HCT116 (cell line): Measurements from ENCODE around the gene IRX3. TPM values are rescaled to one million over a fixed set of nuclear protein-coding genes. Genes with fewer than 3 reads are reported as not detected.
"Not testable (repeated sequence)": the region's sequence is repeated elsewhere in the genome, so short reads cannot be mapped to it uniquely, and the experiment has no call there.

Experiments used
- ATAC-seq: fragments of 200-7000 bp; cut with Tn5 transposase; 2 replicates; pipeline ENCODE4 v1.9.1; 2020; ENCODE audit warnings: mild to moderate bottlenecking, moderate library complexity
- BruUV-seq: library from RNA; stranded (reverse); fragments of 400-500 nt; replicated peaks from 2 replicates; lab custom pipeline; 2021; lab: Mats Ljungman, UMichigan
- CTCF ChIA-PET: fragments of 300-600 bp; sonication (Branson Sonifier 250); formaldehyde crosslinking; loops from one replicate; lab custom pipeline; 2021; ENCODE audit warnings: antibody characterized with exemption; lab: Charles Lee
- POLR2A ChIA-PET: fragments of 300-600, 350-600 bp; sonication (Branson Sonifier 250); formaldehyde crosslinking; loops from one replicate; lab custom pipeline; 2021; ENCODE audit warnings: antibody characterized with exemption; lab: Charles Lee
- RAD21 ChIA-PET, 2 experiments: fragments of 300-600 bp; sonication (Branson Sonifier 250); formaldehyde crosslinking; loops; one replicate each; lab custom pipeline; 2023; ENCODE audit warnings: low total read pairs in 2 of 2; ENCODE audit not compliant: uncharacterized antibody in 2 of 2, unreplicated experiment in 2 of 2, low non-redundant PET in 1 of 2; lab: Charles Lee
- DNase-seq: peaks from one replicate; pipeline ENCODE4 v3.0.0-alpha.2; 2010; ENCODE audit warnings: low read depth, low spot score
- H2AFZ ChIP-seq: fragments of 200-600 bp; shearing (Covaris generic), sonication (generic); 2 replicates; pipeline ENCODE4 v1.6.1; 2017; ENCODE audit warnings: low read depth, mixed run types, mixed read lengths, antibody characterized with exemption, low read length; ENCODE audit not compliant: poor library complexity, severe bottlenecking
- H3K27ac ChIP-seq: 2 replicates; pipeline ENCODE4 v1.5.1; 2012; ENCODE audit warnings: low read depth, low read length
- H3K27me3 ChIP-seq: fragments of 200-600 bp; sonication (generic); 2 replicates; pipeline ENCODE4 v1.6.1; 2016; ENCODE audit warnings: mixed run types, low read length, mixed read lengths; ENCODE audit not compliant: insufficient read depth
- H3K36me3 ChIP-seq, 2 experiments: fragments of 200-500 bp in 1 of 2; fragments of 200-600 bp in 1 of 2; sonication (Bioruptor generic) in 1 of 2; sonication (generic) in 1 of 2; 2 replicates each; pipeline versions ENCODE4 v1.5.1 to v1.6.1; 2014 to 2016; ENCODE audit warnings: low read length in 2 of 2, inconsistent platforms in 1 of 2, mixed read lengths in 1 of 2, mixed run types in 1 of 2; ENCODE audit not compliant: insufficient read depth in 2 of 2, control insufficient read depth in 1 of 2
- H3K4me1 ChIP-seq, 2 experiments: fragments of 200-600 bp in 1 of 2; sonication (generic) in 1 of 2; 2 replicates each; pipeline versions ENCODE4 v1.5.1 to v1.6.1; 2012 to 2017; ENCODE audit warnings: low read length in 2 of 2, inconsistent platforms in 1 of 2, mild to moderate bottlenecking in 1 of 2, mixed read lengths in 1 of 2, mixed run types in 1 of 2, moderate library complexity in 1 of 2; ENCODE audit not compliant: insufficient read depth in 2 of 2, control insufficient read depth in 1 of 2
- H3K4me2 ChIP-seq: fragments of 200-600 bp; sonication (generic); 2 replicates; pipeline ENCODE4 v1.6.1; 2017; ENCODE audit warnings: mixed run types, low read length, mixed read lengths
- H3K4me3 ChIP-seq, 2 experiments: fragments of 200-600 bp in 1 of 2; sonication (generic) in 1 of 2; replicated peaks in 1 of 2; 2 replicates each; pipeline ENCODE4 v1.5.1; 2011 to 2016; ENCODE audit warnings: low read length in 2 of 2, control low read depth in 1 of 2, low read depth in 1 of 2, mild to moderate bottlenecking in 1 of 2, mixed read lengths in 1 of 2, mixed run types in 1 of 2
- H3K79me2 ChIP-seq: fragments of 200-600 bp; sonication (generic); 2 replicates; pipeline ENCODE4 v1.6.1; 2017; ENCODE audit warnings: mild to moderate bottlenecking, mixed run types, low read length, moderate library complexity, mixed read lengths; ENCODE audit not compliant: insufficient read depth
- H3K9ac ChIP-seq: fragments of 200-600 bp; sonication (generic); 2 replicates; pipeline ENCODE4 v1.6.1; 2016; ENCODE audit warnings: low read length, mixed read lengths
- H3K9me2 ChIP-seq: fragments of 200-600 bp; sonication (generic), shearing (Covaris generic); 2 replicates; pipeline ENCODE4 v1.6.1; 2017; ENCODE audit warnings: mixed run types, mild to moderate bottlenecking, moderate library complexity; ENCODE audit not compliant: insufficient read depth
- H3K9me3 ChIP-seq, 2 experiments: fragments of 200-500 bp in 1 of 2; fragments of 200-600 bp in 1 of 2; sonication (Bioruptor generic) in 1 of 2; sonication (generic) in 1 of 2; 2 replicates each; pipeline ENCODE4 v1.6.1; 2014 to 2017; ENCODE audit warnings: low read length in 2 of 2, mixed read lengths in 2 of 2, inconsistent platforms in 1 of 2, low read depth in 1 of 2, mild to moderate bottlenecking in 1 of 2, mixed run types in 1 of 2, moderate library complexity in 1 of 2; ENCODE audit not compliant: control insufficient read depth in 1 of 2, insufficient read depth in 1 of 2
- H4K20me1 ChIP-seq: fragments of 200-600 bp; sonication (generic), shearing (Covaris generic); 2 replicates; pipeline ENCODE4 v1.6.1; 2017; ENCODE audit warnings: mixed run types, mild to moderate bottlenecking, moderate library complexity; ENCODE audit not compliant: insufficient read depth
- ATF3 ChIP-seq: IDR thresholded peaks from 2 replicates; pipeline ENCODE4 v1.6.1; 2012
- EZH2phosphoT487 ChIP-seq: fragments of 200-600 bp; IDR thresholded peaks from 2 replicates; pipeline ENCODE4 v1.6.1; 2018; ENCODE audit warnings: antibody characterized with exemption, borderline replicate concordance
- FOSL1 ChIP-seq: IDR thresholded peaks from 2 replicates; pipeline ENCODE4 v1.6.1; 2012; ENCODE audit warnings: low read depth
- MAX ChIP-seq: IDR thresholded peaks from 2 replicates; pipeline ENCODE4 v1.6.1; 2012
- POLR2A ChIP-seq: IDR thresholded peaks from 2 replicates; pipeline ENCODE4 v1.7.0; 2011; ENCODE audit warnings: borderline replicate concordance; ENCODE audit not compliant: insufficient read depth, insufficient read length; ENCODE audit errors: extremely low read depth
- RAD21 ChIP-seq: IDR thresholded peaks from 2 replicates; pipeline ENCODE4 v1.6.1; 2012; ENCODE audit warnings: low read depth, mild to moderate bottlenecking
- REST ChIP-seq: IDR thresholded peaks from 2 replicates; pipeline ENCODE4 v1.6.1; 2012; ENCODE audit warnings: low read depth
- SP1 ChIP-seq: IDR thresholded peaks from 2 replicates; pipeline ENCODE4 v1.6.1; 2012; ENCODE audit warnings: low read depth
- SRF ChIP-seq: IDR thresholded peaks from 2 replicates; pipeline ENCODE4 v1.6.1; 2012; ENCODE audit warnings: low read depth
- YY1 ChIP-seq: IDR thresholded peaks from 2 replicates; pipeline ENCODE4 v1.6.1; 2011; ENCODE audit warnings: low read length, low read depth, moderate library complexity, mild to moderate bottlenecking; ENCODE audit not compliant: insufficient replicate concordance; ENCODE audit errors: extremely low read depth
- ZBTB33 ChIP-seq: IDR thresholded peaks from 2 replicates; pipeline ENCODE4 v1.6.1; 2011; ENCODE audit warnings: mild to moderate bottlenecking, low read length, moderate library complexity; ENCODE audit not compliant: insufficient replicate concordance; ENCODE audit errors: extremely low read depth
- ZNF274 ChIP-seq: fragments of 200-500 bp; sonication (Bioruptor generic); IDR thresholded peaks from 2 replicates; pipeline ENCODE4 v1.6.1; 2014; ENCODE audit warnings: mild to moderate bottlenecking, low read depth, low read length, inconsistent platforms
- intact Hi-C: fragments of 100-400 bp; cut with micrococcal nuclease; formaldehyde crosslinking; loops from 2 replicates; pipeline ENCODE4 v1.10.0; 2022
- total RNA-seq: library from RNA; stranded (reverse); gene quantifications from one replicate; pipeline ENCODE4 v1.2.1, GENCODE V29; 2021; ENCODE audit not compliant: unreplicated experiment

The IRX3 gene
- total RNA-seq, 1 experiment from 2014 or later, result 2.0 TPM

- H4K20me1 ChIP-seq, result no peaks in the 10 kb centered on the region
- POLR2A ChIA-PET, result no interaction called here
- no peak overlapping the region for H3K4me3 ChIP-seq
- intact Hi-C loops, result no loop called here
- no peak overlapping the region for H3K4me2 ChIP-seq
- H3K9ac ChIP-seq, result no peak overlapping the region
- H3K4me1 ChIP-seq, result no peaks in the 10 kb centered on the region
- H3K9me2 ChIP-seq, result no peaks in the 10 kb centered on the region
- no TSS peak for BruUV-seq
- ATAC-seq (no peak), DNase-seq (no peak)
- H3K79me2 ChIP-seq, result no peaks in the 10 kb centered on the region
- H3K36me3 ChIP-seq, result no peaks in the 10 kb centered on the region
- TF ChIP-seq FOSL1 (no peak), SRF (no peak), ATF3 (no peak), YY1 (no peak), REST (no peak), POLR2A (no peak), ZNF274 (no peak), EZH2phosphoT487 (no peak), RAD21 (no peak), SP1 (no peak), MAX (no peak), ZBTB33 (no peak)
- H2AFZ ChIP-seq, result no peak overlapping the region
- no peak overlapping the region for H3K27ac ChIP-seq
- no peaks in the 10 kb centered on the region for H3K9me3 ChIP-seq
- CTCF ChIA-PET, result no interaction called here
- RAD21 ChIA-PET, result no interaction called here
- peaks cover 20% of the 10 kb centered on the region for H3K27me3 ChIP-seq
These were observed 37.5 kb downstream of the IRX3 start for GRCh38 chr16:54248863-54249710.

- POLR2A ChIA-PET, H3K4me1 ChIP-seq, H4K20me1 ChIP-seq, BruUV-seq, ATAC-seq, H3K79me2 ChIP-seq, DNase-seq, H3K27ac ChIP-seq, H2AFZ ChIP-seq, H3K9ac ChIP-seq, RAD21 ChIA-PET, intact Hi-C loops, H3K36me3 ChIP-seq, H3K4me3 ChIP-seq, H3K4me2 ChIP-seq, H3K9me3 ChIP-seq, CTCF ChIA-PET, H3K9me2 ChIP-seq: not testable (repeated sequence)
- peaks cover 24% of the 10 kb centered on the region for H3K27me3 ChIP-seq
These were observed 38.9 kb downstream of the IRX3 start for GRCh38 chr16:54247705-54248104.
